ENCODE results near the gene MAML3. TPM values are rescaled to one million over a fixed set of nuclear protein-coding genes. Genes with fewer than 3 reads are reported as not detected.

Gene MAML3
- total and polyA plus RNA-seq, 2 donors: 6.7 to 7.0 TPM

DNA sequence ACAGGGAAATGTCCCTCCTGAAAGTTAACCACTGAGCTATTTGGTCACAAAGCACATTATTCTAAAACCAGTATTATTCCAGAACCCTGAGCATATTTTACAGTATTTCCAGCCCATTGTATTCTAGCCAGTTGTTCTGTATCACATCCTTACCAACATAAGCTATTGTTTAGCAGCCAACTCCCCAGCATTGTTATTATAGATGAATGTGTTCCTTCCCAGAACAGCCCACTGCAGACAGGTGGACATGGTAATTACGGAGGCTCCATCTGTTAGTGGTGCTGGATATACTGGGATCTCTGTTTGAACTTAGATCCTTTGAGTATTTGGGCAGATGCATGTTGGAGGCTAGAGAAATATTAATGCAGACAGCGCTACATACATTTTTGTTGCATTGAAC, 362.3 kb downstream of the MAML3 start:
- Histone ChIP-seq H3K4me1 (ENCODE audit: insufficient read depth) (no peaks in the 10 kb centered on the region), H3K4me3 (ENCODE audit: low read depth, low read length) (no peak overlapping the region), H3K27ac (ENCODE audit: low read depth) (no peak overlapping the region), H3K36me3 (ENCODE audit: insufficient read depth) (no peaks in the 10 kb centered on the region)
- no peak for DNase-seq (ENCODE audit: extremely low spot score)
- 91% methylated on average over 2 of the region's 2 CpGs for WGBS

DNA sequence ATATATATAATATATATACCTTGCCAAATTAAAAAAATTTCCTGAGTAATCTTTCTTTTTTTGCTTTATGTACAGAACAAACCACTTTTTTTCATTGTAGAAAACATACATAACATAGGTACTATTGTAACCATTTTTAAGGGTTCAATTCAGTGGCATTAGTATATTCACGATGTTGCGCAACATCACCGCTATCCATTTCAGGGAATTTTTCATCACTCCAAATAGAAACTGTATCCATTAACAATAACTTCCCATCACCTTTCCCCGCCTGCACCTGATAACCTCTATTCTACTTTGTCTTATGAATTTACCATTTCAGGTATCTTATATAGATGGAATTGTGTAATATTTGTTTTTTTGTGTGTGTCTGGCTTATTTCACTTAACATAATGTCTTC, 363.7 kb downstream of the MAML3 start:
- H3K4me1 ChIP-seq (ENCODE audit: insufficient read depth): no peaks in the 10 kb centered on the region
- H3K27ac ChIP-seq (ENCODE audit: low read depth): no peak overlapping the region
- no peaks in the 10 kb centered on the region for H3K36me3 ChIP-seq (ENCODE audit: insufficient read depth)
- no peak for DNase-seq (ENCODE audit: extremely low spot score)
- 98% methylated on average over 4 of the region's 4 CpGs for WGBS
- H3K4me3 ChIP-seq (ENCODE audit: low read depth, low read length): no peak overlapping the region

DNA sequence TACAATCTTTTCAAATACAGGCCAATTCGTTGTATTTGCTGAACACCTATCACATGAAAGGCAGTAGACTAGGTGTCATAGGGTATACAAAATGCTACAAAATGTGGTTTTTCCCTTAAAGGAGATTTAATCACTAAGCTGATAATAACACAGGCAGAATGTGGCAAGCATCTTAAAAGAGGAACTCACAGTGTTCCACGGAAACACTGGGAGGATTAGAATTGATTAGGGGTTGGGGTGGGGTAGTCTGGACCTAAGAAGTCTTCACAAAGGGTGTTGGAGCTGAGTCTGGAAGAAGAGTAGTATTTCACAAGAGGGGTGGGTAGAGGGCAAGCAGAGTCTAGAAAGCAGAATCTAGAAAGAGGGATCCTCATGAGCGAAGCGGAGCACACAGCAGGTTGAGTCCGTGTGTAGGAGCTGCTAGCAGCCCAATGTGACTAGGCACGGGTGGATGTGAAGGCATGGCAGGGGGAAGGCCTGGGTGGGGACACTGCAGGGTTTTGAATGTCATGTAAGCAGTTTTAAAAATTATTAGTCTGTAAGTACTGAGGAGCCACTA, 364.8 kb downstream of the MAML3 start:
- 93% methylated on average over 6 of the region's 6 CpGs for WGBS
- no peak for DNase-seq (ENCODE audit: extremely low spot score)
- no peak overlapping the region for H3K27ac ChIP-seq (ENCODE audit: low read depth)
- no peaks in the 10 kb centered on the region for H3K4me1 ChIP-seq (ENCODE audit: insufficient read depth)
- H3K36me3 ChIP-seq (ENCODE audit: insufficient read depth): no peaks in the 10 kb centered on the region
- no peak overlapping the region for H3K4me3 ChIP-seq (ENCODE audit: low read depth, low read length)

DNA sequence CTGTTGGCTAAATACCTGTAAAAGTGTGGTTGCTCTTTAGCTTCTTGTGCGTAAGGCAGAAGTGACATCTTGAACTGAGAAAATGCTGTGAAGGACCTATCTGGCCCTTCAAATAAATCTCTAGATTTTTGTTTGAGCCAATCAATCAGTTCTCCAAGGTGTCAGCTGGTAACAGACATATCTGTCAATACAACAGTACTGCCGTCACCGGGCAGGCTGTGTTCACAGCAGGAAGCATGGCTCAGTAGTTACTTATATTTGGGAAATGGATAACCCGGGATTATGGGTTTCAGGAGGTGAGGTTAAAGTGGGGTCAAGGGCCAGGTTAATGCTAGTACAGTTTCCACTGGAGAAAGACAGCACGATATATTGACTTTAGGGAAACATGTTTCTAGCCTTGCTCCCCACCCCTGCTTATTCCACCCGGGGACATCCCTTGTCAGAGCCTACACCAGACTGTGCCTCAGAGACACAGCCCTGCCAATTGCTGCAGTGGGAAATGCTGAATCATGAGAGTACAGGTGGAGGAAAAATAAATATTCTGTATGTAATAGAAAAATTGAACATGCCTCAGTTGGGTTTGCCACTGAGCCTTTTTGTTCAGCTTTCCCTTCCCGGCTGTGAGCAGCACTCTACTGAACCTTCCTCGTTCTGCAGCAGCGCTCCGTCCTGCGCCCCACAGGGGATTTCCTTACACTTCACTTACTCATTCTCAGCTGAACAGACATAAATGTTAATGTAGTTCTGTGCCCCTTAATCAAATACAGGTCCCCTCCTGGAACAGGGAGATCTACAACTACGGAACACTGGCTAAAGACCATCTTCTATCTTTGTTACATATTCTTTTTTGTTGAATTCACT, 367.3 kb downstream of the MAML3 start:
- WGBS: 87% methylated on average over 12 of the region's 12 CpGs
- Histone ChIP-seq H3K4me3 (ENCODE audit: low read depth, low read length) (no peak overlapping the region), H3K27ac (ENCODE audit: low read depth) (no peak overlapping the region), H3K4me1 (ENCODE audit: insufficient read depth) (no peaks in the 10 kb centered on the region), H3K36me3 (ENCODE audit: insufficient read depth) (no peaks in the 10 kb centered on the region)
- DNase-seq (ENCODE audit: extremely low spot score): no peak

DNA sequence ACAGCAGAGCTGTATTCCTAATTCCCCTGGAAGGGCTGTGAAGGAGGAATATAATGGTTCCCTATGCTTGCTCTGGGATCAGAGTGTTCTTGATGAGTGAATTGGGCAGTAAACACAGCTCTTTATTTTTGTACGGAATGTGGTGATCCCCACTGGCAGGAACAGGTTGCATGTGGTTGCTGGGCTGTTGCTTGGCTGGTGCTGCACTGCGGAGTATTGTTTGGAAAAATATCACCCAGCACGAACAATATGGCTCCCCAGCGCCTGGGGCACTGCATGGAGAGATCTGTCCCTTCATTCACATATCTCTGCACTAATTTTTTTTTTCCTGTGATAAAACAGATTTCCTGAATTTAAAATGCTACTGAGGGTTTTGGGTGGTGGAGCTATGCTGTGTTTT, 368.6 kb downstream of the MAML3 start:
- Histone ChIP-seq H3K27ac (ENCODE audit: low read depth) (no peak overlapping the region), H3K36me3 (ENCODE audit: insufficient read depth) (no peaks in the 10 kb centered on the region), H3K4me1 (ENCODE audit: insufficient read depth) (no peaks in the 10 kb centered on the region), H3K4me3 (ENCODE audit: low read depth, low read length) (no peak overlapping the region)
- WGBS: 94% methylated on average over 4 of the region's 4 CpGs
- no peak for DNase-seq (ENCODE audit: extremely low spot score)

DNA sequence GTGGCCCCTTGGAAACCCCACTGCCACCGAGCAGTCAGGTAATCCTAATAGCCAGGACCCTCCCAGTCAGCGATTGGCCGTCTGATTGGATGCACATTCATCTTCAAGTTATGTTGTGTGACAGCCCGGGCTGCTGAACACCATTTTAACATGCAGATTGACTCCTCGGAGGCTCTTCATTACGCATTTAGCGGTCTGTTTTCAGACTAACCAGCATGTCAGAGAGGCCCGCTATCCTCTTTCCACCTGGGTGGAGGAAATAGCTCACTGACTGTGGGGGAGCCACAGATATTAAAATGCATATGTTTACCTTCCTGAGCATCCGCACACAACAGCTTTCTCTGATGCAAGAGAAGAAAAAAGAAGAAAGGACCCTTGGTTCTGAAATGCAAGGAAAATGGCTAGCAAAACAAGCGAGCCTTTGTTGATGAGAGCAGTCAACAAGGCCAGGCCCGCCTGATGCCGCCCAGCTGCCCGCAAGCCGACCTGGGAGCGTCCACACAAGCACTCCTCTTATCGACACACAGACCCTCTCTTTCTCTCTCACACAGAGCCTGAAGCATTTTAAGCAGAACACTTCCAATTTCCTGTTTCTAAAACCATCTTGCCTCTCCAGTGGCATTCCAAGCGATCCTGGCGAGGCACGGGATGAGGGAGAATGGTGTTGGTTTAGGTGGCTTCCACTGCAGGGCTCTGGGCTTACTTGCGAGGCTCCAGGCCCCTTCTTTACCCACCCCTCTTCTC, 370.1 kb downstream of the MAML3 start:
- 78% methylated on average over 20 of the region's 20 CpGs for WGBS
- Histone ChIP-seq H3K4me3 (ENCODE audit: low read depth, low read length) (no peak overlapping the region), H3K4me1 (ENCODE audit: insufficient read depth) (no peaks in the 10 kb centered on the region), H3K27ac (ENCODE audit: low read depth) (no peak overlapping the region), H3K36me3 (ENCODE audit: insufficient read depth) (no peaks in the 10 kb centered on the region)
- no peak for DNase-seq (ENCODE audit: extremely low spot score)

DNA sequence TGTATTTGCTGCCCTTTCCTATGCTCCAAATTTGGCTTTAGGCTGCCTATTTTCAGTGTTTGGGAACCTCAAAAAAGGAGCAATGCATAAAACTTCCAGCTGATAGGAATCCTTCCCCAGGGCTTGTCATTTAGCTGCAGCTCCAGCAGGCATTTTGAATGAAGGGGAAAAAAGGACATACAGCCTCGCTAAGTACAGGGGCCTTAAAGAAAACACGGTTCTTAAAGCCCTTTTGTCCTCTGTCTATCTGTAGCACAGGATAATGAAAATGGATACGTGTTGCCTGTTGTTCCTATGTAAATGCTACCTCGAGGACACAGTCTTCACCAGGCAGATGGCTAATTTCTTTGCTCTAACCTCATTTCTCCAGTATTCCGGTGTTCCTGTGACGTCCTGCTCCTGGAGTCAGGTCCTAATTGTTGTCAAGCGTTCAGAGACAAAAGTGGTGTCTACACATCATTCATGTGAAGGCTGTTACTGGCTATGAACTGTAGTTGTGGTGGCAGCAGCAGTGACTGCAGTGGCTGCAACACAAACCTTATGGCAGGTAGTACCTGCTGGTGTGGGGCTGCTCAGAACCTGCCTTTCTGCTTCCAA, 371.0 kb downstream of the MAML3 start:
- Histone ChIP-seq H3K27ac (ENCODE audit: low read depth) (no peak overlapping the region), H3K36me3 (ENCODE audit: insufficient read depth) (no peaks in the 10 kb centered on the region), H3K4me1 (ENCODE audit: insufficient read depth) (no peaks in the 10 kb centered on the region), H3K4me3 (ENCODE audit: low read depth, low read length) (no peak overlapping the region)
- no peak for DNase-seq (ENCODE audit: extremely low spot score)
- 81% methylated on average over 7 of the region's 7 CpGs for WGBS

DNA sequence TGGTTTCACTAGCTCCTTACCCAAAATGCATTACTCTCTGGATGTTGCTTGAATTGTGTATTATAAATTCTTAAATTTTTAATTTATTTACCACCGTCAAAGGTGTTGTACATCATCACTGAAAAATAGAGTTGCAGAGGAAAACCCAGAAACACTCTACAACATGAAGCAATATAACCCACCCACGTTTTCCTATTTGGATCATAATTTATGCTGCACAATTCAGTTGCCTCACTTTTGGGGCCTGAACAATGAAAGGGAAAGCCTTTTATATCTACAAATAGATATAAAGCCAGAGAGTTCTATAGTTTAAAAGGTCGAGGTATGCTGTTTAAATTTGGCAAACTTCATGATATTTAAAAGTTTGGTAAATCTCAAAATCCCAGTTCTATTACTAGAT, 372.9 kb downstream of the MAML3 start:
- Histone ChIP-seq H3K4me3 (ENCODE audit: low read depth, low read length) (no peak overlapping the region), H3K36me3 (ENCODE audit: insufficient read depth) (no peaks in the 10 kb centered on the region), H3K4me1 (ENCODE audit: insufficient read depth) (no peaks in the 10 kb centered on the region), H3K27ac (ENCODE audit: low read depth) (no peak overlapping the region)
- 69% methylated on average over 3 of the region's 3 CpGs for WGBS
- no peak for DNase-seq (ENCODE audit: extremely low spot score)

DNA sequence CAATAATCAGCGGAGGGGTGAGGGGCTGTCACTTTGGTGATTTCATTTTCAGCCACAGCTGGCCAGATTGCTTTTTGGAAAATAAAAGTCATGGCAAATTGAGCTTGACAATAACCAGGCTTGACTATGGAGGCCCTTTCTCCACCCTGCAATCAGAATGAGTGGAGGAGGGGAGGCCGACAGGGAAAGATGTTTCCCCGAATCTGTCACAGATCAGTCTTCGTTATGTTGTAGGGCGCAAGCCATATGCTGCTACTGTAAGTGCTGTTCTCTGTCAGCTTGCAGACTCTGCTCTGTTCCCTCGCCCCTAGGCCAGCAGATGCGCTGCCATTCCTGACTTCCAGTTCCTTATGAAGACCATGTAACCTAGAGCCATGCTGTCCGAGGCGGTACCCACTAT, 374.3 kb downstream of the MAML3 start:
- H3K27ac ChIP-seq (ENCODE audit: low read depth): no peak overlapping the region
- WGBS: 90% methylated on average over 9 of the region's 9 CpGs

DNA sequence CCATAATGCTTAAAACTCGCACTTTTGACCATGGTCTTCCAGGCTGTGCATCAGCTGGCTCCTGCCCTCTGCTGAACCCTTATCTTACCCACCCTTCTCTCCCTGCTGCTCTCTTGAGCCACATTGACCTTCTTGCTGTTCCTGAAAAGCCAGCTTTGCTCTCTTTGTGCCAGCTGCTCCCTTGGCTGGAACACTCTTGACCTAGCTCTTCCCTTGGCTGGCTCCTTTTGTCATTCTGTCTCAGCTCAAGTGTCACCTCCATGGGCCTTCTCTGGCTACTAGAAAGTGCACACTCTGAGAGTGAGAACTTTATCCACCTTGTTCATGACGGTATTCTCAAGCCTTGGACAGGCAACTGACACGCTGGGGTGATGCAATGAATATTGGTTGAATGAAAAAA, 376.2 kb downstream of the MAML3 start:
- H3K36me3 ChIP-seq (ENCODE audit: insufficient read depth): no peaks in the 10 kb centered on the region
- peaks cover 2% of the 10 kb centered on the region for H3K4me1 ChIP-seq (ENCODE audit: insufficient read depth)
- no peak overlapping the region for H3K4me3 ChIP-seq (ENCODE audit: low read depth, low read length)
- no peak for DNase-seq (ENCODE audit: extremely low spot score)
- WGBS: 98% methylated on average over 3 of the region's 3 CpGs
- no peak overlapping the region for H3K27ac ChIP-seq (ENCODE audit: low read depth)

More for the DNA sequence above, 374.3 kb downstream of the MAML3 start:
- Histone ChIP-seq H3K36me3 (ENCODE audit: insufficient read depth) (no peaks in the 10 kb centered on the region), H3K4me3 (ENCODE audit: low read depth, low read length) (no peak overlapping the region), H3K4me1 (ENCODE audit: insufficient read depth) (peaks cover 2% of the 10 kb centered on the region)
- peak; percentile 33 for DNase-seq (ENCODE audit: extremely low spot score)

DNA sequence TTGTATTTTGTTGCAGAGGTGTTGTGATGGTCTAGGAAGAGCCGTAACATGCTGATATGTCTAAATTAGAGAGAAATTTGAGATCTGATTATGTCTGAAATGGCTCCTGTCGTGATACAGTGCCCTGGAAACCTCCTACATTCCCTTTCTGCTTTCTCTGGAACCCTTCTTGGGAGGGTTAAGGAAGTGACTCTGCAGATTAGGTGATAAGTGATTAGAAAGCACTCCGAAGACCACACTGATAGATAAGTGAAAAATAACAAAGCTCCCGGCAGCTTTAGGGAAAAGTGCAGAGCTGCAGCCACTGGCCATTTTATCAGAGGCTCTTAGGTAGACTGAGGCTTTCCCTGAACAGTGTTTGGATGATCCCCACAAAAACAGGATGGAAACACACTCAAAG, 377.7 kb downstream of the MAML3 start:
- H3K4me1 ChIP-seq (ENCODE audit: insufficient read depth): peaks cover 2% of the 10 kb centered on the region
- no peak overlapping the region for H3K4me3 ChIP-seq (ENCODE audit: low read depth, low read length)
- DNase-seq (ENCODE audit: extremely low spot score): no peak
- H3K27ac ChIP-seq (ENCODE audit: low read depth): no peak overlapping the region
- WGBS: 70% methylated on average over 4 of the region's 4 CpGs
- H3K36me3 ChIP-seq (ENCODE audit: insufficient read depth): no peaks in the 10 kb centered on the region

DNA sequence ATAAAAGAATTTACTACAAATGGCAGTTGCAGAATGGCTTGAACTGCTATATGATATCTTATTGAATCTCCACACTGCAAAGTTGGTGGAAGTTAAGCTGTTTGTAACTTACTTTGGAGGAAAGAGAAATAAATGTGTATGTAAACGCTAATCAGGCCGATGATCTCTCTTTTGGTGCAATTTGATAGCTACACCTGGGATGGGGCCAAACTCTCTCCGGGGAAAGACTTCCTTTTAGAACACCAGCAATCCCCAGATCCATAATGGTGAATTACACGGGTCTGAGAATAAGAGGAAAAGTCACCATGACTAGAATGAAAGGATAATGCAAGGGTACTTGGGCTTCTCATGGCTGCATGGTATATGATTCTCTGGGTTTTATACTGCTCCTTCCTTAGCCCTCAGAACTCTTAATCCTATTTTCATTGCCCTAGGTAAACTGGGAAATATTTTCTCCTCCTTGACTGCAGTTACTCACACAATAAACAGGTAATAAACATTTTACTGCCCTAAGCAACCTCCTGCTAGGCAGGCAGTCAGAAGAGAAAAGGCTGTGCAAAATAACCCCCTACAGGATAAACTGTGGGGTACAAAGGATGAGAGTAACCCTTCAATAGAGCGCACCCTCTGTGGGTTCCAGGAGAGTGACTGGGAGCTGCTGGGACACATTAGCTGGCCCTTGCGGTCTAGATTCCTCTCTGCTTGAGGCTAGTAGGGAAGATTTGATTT, 379.1 kb downstream of the MAML3 start:
- DNase-seq (ENCODE audit: extremely low spot score): no peak
- 68% methylated on average over 6 of the region's 6 CpGs for WGBS
- Histone ChIP-seq H3K4me1 (ENCODE audit: insufficient read depth) (peaks cover 2% of the 10 kb centered on the region), H3K27ac (ENCODE audit: low read depth) (no peak overlapping the region), H3K36me3 (ENCODE audit: insufficient read depth) (no peaks in the 10 kb centered on the region), H3K4me3 (ENCODE audit: low read depth, low read length) (no peak overlapping the region)

Data from urinary bladder (tissue), 4 donors.